ENCODE measurements around the gene BLACAT1. TPM values are rescaled to one million over a fixed set of nuclear protein-coding genes. Genes with fewer than 3 reads are reported as not detected.

The BLACAT1 gene
- total and polyA plus RNA-seq, 2 of the 13 experiments (the other 11 are each of a cell fraction or from before 2014, with no cell fraction given) = 1.2 to 2.8 TPM

GRCh38 chr1:205492201-205492667 is 36.4 kb upstream of the BLACAT1 start (continued):
- TF ChIP-seq KDM3A (CRISPR knock-in tag; IDR thresholded peaks at IDR 0.05; ENCODE audit: low read depth) (no peak), MED1 (CRISPR knock-in tag; IDR thresholded peaks at IDR 0.05) (peak; percentile 47), ATF3 (CRISPR knock-in tag; IDR thresholded peaks at IDR 0.05) (no peak), TCF7 (IDR thresholded peaks at IDR 0.05; ENCODE audit: low read depth) (no peak), SMAD3 (CRISPR knock-in tag; IDR thresholded peaks at IDR 0.05) (0 out of 2 replicates have a peak, but pooled peaks have one; percentile 44), ZSCAN22 (CRISPR knock-in tag; IDR thresholded peaks at IDR 0.05) (no peak), ZNF484 (CRISPR knock-in tag; IDR thresholded peaks at IDR 0.05; ENCODE audit: borderline replicate concordance, low read depth) (no peak), PRPF4 (IDR thresholded peaks at IDR 0.05; ENCODE audit: low read depth, low read length, poor library complexity, severe bottlenecking) (no peak), ZNF670 (CRISPR knock-in tag; IDR thresholded peaks at IDR 0.05; ENCODE audit: borderline replicate concordance) (no peak), GLMP (CRISPR knock-in tag; IDR thresholded peaks at IDR 0.05; ENCODE audit: borderline replicate concordance) (no peak), GATA4 (IDR thresholded peaks at IDR 0.05; ENCODE audit: borderline replicate concordance, low read depth) (no peak), PTBP1 (IDR thresholded peaks at IDR 0.05; ENCODE audit: low read depth, low read length, poor library complexity, severe bottlenecking) (no peak), SSRP1 (CRISPR knock-in tag; IDR thresholded peaks at IDR 0.05) (no peak), ZNF430 (CRISPR knock-in tag; IDR thresholded peaks at IDR 0.05) (peak; percentile 85; the same call in 1 of the 2 replicates), TGIF2 (CRISPR knock-in tag; IDR thresholded peaks at IDR 0.05) (no peak), IKZF4 (CRISPR knock-in tag; IDR thresholded peaks at IDR 0.05; ENCODE audit: borderline replicate concordance, low read depth, not compliant biosample characterization) (no peak), ZFP37 (CRISPR knock-in tag; IDR thresholded peaks at IDR 0.05; ENCODE audit: borderline replicate concordance) (no peak), MIER2 (CRISPR knock-in tag; IDR thresholded peaks at IDR 0.05) (no peak), CSRNP1 (CRISPR knock-in tag; IDR thresholded peaks at IDR 0.05) (0 out of 2 replicates have a peak, but pooled peaks have one; percentile 44), USF2 (IDR thresholded peaks at IDR 0.05; ENCODE audit: low read depth, low read length) (no peak), USF2 (CRISPR knock-in tag; IDR thresholded peaks at IDR 0.05; ENCODE audit: borderline replicate concordance) (no peak), ZNF772 (CRISPR knock-in tag; IDR thresholded peaks at IDR 0.05) (no peak), CHD4 (IDR thresholded peaks at IDR 0.05; ENCODE audit: borderline replicate concordance, low read length) (no peak), TARDBP (CRISPR knock-in tag; IDR thresholded peaks at IDR 0.05) (peak; percentile 82), TRIM24 (CRISPR knock-in tag; IDR thresholded peaks at IDR 0.05) (no peak)

All from HepG2 (cell line).